ENCODE results near the gene KLHDC3. TPM values are rescaled to one million over a fixed set of nuclear protein-coding genes. Genes with fewer than 3 reads are reported as not detected.

The KLHDC3 gene
- total and polyA plus RNA-seq, 2 of the 13 experiments (the other 11 are each of a cell fraction or from before 2014, with no cell fraction given), result 78.3 to 91.5 TPM

- TF ChIP-seq PLSCR1 (CRISPR knock-in tag; IDR thresholded peaks at IDR 0.05; ENCODE audit: borderline replicate concordance) (no peak), ZNF12 (CRISPR knock-in tag; IDR thresholded peaks at IDR 0.05) (no peak; the same call in none of the 2 replicates), HBP1 (CRISPR knock-in tag; IDR thresholded peaks at IDR 0.05; ENCODE audit: low read depth) (peak; percentile 87; the same call in 1 of the 2 replicates), DMAP1 (CRISPR knock-in tag; IDR thresholded peaks at IDR 0.05) (peak; percentile 80), THAP11 (CRISPR knock-in tag; IDR thresholded peaks at IDR 0.05) (peak; percentile 94), CERS6 (CRISPR knock-in tag; IDR thresholded peaks at IDR 0.05) (no peak), TEAD3 (CRISPR knock-in tag; optimal IDR thresholded peaks at IDR 0.05; ENCODE audit: borderline replicate concordance) (peak; percentile 6), MYC (CRISPR knock-in tag; IDR thresholded peaks at IDR 0.05; ENCODE audit: borderline replicate concordance) (peak; percentile 80; the same call in 1 of the 2 replicates), ZNF136 (CRISPR knock-in tag; IDR thresholded peaks at IDR 0.05; ENCODE audit: low read depth) (no peak), RARG (CRISPR knock-in tag; IDR thresholded peaks at IDR 0.05; ENCODE audit: low read depth) (no peak; the same call in 1 of the 2 replicates), HMG20A (CRISPR knock-in tag; IDR thresholded peaks at IDR 0.05; ENCODE audit: borderline replicate concordance) (no peak), ZIK1 (CRISPR knock-in tag; IDR thresholded peaks at IDR 0.05; ENCODE audit: borderline replicate concordance, low read depth) (no peak), EZH2 (conservative IDR thresholded peaks at IDR 0.05; ENCODE audit: low read depth, low read length) (no peak), JUNB (CRISPR knock-in tag; IDR thresholded peaks at IDR 0.05; ENCODE audit: borderline replicate concordance) (no peak), KMT2A (CRISPR knock-in tag; IDR thresholded peaks at IDR 0.05) (peak; percentile 95), ZBTB46 (CRISPR knock-in tag; IDR thresholded peaks at IDR 0.05; ENCODE audit: borderline replicate concordance) (no peak), SYNCRIP (IDR thresholded peaks at IDR 0.05; ENCODE audit: insufficient read depth, low read depth, low read length) (no peak), SRY (CRISPR knock-in tag; IDR thresholded peaks at IDR 0.05) (peak; percentile 51; the same call in 1 of the 2 replicates), ZFP82 (CRISPR knock-in tag; IDR thresholded peaks at IDR 0.05; ENCODE audit: borderline replicate concordance) (peak; percentile 41; the same call in 1 of the 2 replicates), ZNF784 (CRISPR knock-in tag; IDR thresholded peaks at IDR 0.05; ENCODE audit: borderline replicate concordance) (0 out of 2 replicates have a peak, but pooled peaks have one; percentile 82), TFAP4 (IDR thresholded peaks at IDR 0.05; ENCODE audit: borderline replicate concordance, low read depth) (no peak)
These were observed 45.4 kb downstream of the KLHDC3 start, which contains the start of the genes KLC4 and MRPL2 (continued) for GRCh38 chr6:43059168-43060033.
